ENCODE results near the gene MFAP3. TPM values are rescaled to one million over a fixed set of nuclear protein-coding genes. Genes with fewer than 3 reads are reported as not detected.

MFAP3 gene
- total RNA-seq, 3 donors from 2014 or later (not counting 1 experiment from before 2014, with no cell fraction given): 20.4 to 24.8 (median 22.7) TPM

DNA sequence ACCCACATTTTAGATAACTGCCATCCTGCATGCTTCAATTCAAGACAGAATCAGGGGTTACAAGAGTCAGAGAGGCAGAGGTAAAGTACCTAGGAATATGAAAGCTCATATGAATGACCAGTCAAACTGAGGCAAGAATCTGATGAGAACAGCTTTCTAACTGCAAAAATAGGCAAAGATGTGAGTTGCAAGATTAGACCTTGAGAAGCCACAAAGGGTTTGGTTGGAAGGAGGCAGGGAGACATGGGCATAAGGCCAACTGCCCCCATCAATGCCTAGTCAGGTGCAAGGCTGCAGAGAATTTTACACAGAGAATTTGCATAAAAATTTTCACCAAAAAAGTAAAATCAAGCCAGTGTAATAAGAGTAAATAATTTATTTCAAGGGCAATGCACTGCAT, 12.8 kb upstream of the MFAP3 start:
- intact Hi-C loops (cut with micrococcal nuclease): no loop called here
- DNase-seq: no peak
- no peak overlapping the region for H3K4me3 Mint-ChIP-seq
- no peaks in the 10 kb centered on the region for H3K27me3 Mint-ChIP-seq (ENCODE audit: low read depth in 2 of 2)
- peaks cover 2 to 3% of the 10 kb centered on the region in 2 donors for H3K4me1 Mint-ChIP-seq
- TF ChIP-seq, protein P1, sequence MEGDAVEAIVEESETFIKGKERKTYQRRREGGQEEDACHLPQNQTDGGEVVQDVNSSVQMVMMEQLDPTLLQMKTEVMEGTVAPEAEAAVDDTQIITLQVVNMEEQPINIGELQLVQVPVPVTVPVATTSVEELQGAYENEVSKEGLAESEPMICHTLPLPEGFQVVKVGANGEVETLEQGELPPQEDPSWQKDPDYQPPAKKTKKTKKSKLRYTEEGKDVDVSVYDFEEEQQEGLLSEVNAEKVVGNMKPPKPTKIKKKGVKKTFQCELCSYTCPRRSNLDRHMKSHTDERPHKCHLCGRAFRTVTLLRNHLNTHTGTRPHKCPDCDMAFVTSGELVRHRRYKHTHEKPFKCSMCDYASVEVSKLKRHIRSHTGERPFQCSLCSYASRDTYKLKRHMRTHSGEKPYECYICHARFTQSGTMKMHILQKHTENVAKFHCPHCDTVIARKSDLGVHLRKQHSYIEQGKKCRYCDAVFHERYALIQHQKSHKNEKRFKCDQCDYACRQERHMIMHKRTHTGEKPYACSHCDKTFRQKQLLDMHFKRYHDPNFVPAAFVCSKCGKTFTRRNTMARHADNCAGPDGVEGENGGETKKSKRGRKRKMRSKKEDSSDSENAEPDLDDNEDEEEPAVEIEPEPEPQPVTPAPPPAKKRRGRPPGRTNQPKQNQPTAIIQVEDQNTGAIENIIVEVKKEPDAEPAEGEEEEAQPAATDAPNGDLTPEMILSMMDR (IDR thresholded peaks at IDR 0.05): no peak
- peaks cover 30% of the 10 kb centered on the region for H3K36me3 ChIP-seq (ENCODE audit: control insufficient read depth, insufficient read depth, low read length)
- H3K36me3 Mint-ChIP-seq: peaks cover 25% of the 10 kb centered on the region
- H3K27ac ChIP-seq (ENCODE audit: low read length): no peak overlapping the region
- no peaks in the 10 kb centered on the region for H3K4me1 ChIP-seq (ENCODE audit: control insufficient read depth, insufficient read depth, low read length)
- no peaks in the 10 kb centered on the region for H3K9me3 Mint-ChIP-seq
- no peaks in the 10 kb centered on the region for H3K9me3 ChIP-seq (ENCODE audit: control insufficient read depth, insufficient read depth, low read length)
- ATAC-seq: no peak
- H3K4me3 ChIP-seq (ENCODE audit: low read length): no peak overlapping the region
- no peaks in the 10 kb centered on the region for H3K27me3 ChIP-seq (ENCODE audit: control insufficient read depth, insufficient read depth, low read length)
- H3K27ac Mint-ChIP-seq: no peak overlapping the region

DNA sequence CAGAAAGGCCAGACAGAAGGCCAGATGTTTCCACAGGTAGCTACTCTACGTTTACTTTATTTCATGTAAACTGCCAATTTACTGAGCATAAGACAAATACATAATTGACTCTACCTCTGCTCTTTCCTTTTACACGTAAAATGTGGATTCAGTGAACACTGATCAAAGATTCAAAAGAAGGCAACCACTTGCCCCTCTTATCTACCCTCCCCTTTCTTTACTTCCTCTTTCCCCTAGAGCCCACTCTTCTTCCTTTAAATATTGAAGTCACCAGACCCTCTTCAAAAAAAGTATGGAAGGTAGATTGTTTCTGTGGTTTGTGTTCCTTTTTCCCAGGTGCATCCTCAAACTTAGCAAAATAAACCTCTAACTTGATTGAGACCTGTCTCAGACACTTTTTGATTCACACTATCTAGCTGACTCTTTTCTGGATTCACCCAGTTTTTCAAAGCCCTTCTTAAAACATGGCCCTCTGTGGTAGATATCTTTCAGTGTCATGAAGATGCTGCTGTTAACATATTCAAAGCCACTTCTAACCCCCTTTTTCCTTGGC, 6.8 kb upstream of the MFAP3 start:
- intact Hi-C loops (cut with micrococcal nuclease): no loop called here
- Mint-ChIP-seq H3K27me3 (ENCODE audit: low read depth in 2 of 2) (no peaks in the 10 kb centered on the region), H3K4me1 (peaks cover 3 to 5% of the 10 kb centered on the region in 2 donors), H3K9me3 (no peaks in the 10 kb centered on the region), H3K27ac (no peak overlapping the region), H3K4me3 (no peak overlapping the region), H3K36me3 (peaks cover 29% of the 10 kb centered on the region)
- no peak overlapping the region for H3K27ac ChIP-seq (ENCODE audit: low read length)
- TF ChIP-seq, protein P1 (IDR thresholded peaks at IDR 0.05): no peak
- peaks cover 18% of the 10 kb centered on the region for H3K36me3 ChIP-seq (ENCODE audit: control insufficient read depth, insufficient read depth, low read length)
- ATAC-seq (no peak), DNase-seq (no peak)
- H3K4me1 ChIP-seq (ENCODE audit: control insufficient read depth, insufficient read depth, low read length): no peaks in the 10 kb centered on the region
- H3K4me3 ChIP-seq (ENCODE audit: low read length): no peak overlapping the region
- no peaks in the 10 kb centered on the region for H3K27me3 ChIP-seq (ENCODE audit: control insufficient read depth, insufficient read depth, low read length)
- H3K9me3 ChIP-seq (ENCODE audit: control insufficient read depth, insufficient read depth, low read length): no peaks in the 10 kb centered on the region
- 85% methylated on average over 2 of the region's 2 CpGs for WGBS (ENCODE audit: insufficient coverage)

GRCh38 chr5:154034944-154035343, 3.8 kb upstream of the MFAP3 start:
- no peaks in the 10 kb centered on the region for H3K9me3 Mint-ChIP-seq
- TF ChIP-seq, protein P1 (IDR thresholded peaks at IDR 0.05): no peak
- Histone ChIP-seq H3K4me1 (ENCODE audit: control insufficient read depth, insufficient read depth, low read length) (peaks cover 13% of the 10 kb centered on the region), H3K27me3 (ENCODE audit: control insufficient read depth, insufficient read depth, low read length) (no peaks in the 10 kb centered on the region), H3K27ac (ENCODE audit: low read length) (no peak overlapping the region), H3K4me3 (ENCODE audit: low read length) (no peak overlapping the region), H3K9me3 (ENCODE audit: control insufficient read depth, insufficient read depth, low read length) (no peaks in the 10 kb centered on the region), H3K36me3 (ENCODE audit: control insufficient read depth, insufficient read depth, low read length) (peaks cover 2% of the 10 kb centered on the region)
- H3K4me1 Mint-ChIP-seq: peaks cover 27 to 30% of the 10 kb centered on the region in 2 donors
- intact Hi-C loops (cut with micrococcal nuclease): no loop called here
- H3K36me3 Mint-ChIP-seq: peaks cover 16% of the 10 kb centered on the region
- DNase-seq (no peak), ATAC-seq (no peak)
- H3K27me3 Mint-ChIP-seq (ENCODE audit: low read depth in 2 of 2): no peaks in the 10 kb centered on the region
- H3K27ac Mint-ChIP-seq: no peak overlapping the region
- WGBS (ENCODE audit: insufficient coverage): 100% methylated on average over 3 of the region's 3 CpGs
- no peak overlapping the region for H3K4me3 Mint-ChIP-seq

GRCh38 chr5:154038261-154038706, 483 bp upstream of the MFAP3 start:
- Mint-ChIP-seq H3K4me1 (peaks cover 47 to 53% of the 10 kb centered on the region in 2 donors), H3K27me3 (ENCODE audit: low read depth in 2 of 2) (no peaks in the 10 kb centered on the region), H3K27ac (peak overlapping the region; percentile 95 to 98), H3K4me3 (peak overlapping the region; percentile 96), H3K36me3 (no peaks in the 10 kb centered on the region), H3K9me3 (no peaks in the 10 kb centered on the region)
- WGBS (ENCODE audit: insufficient coverage): under 1% methylated on average over 22 of the region's 22 CpGs
- no peaks in the 10 kb centered on the region for H3K27me3 ChIP-seq (ENCODE audit: control insufficient read depth, insufficient read depth, low read length)
- ATAC-seq (peak; percentile 41 to 52 (median 46)), DNase-seq (peak; percentile 25 to 68)
- TF ChIP-seq, protein P1 (IDR thresholded peaks at IDR 0.05): no peak
- H3K9me3 ChIP-seq (ENCODE audit: control insufficient read depth, insufficient read depth, low read length): no peaks in the 10 kb centered on the region
- peak overlapping the region; percentile 72 for H3K4me3 ChIP-seq (ENCODE audit: low read length)
- intact Hi-C loops (cut with micrococcal nuclease): no loop called here
- no peaks in the 10 kb centered on the region for H3K36me3 ChIP-seq (ENCODE audit: control insufficient read depth, insufficient read depth, low read length)
- H3K27ac ChIP-seq (ENCODE audit: low read length): peak overlapping the region; percentile 89
- H3K4me1 ChIP-seq (ENCODE audit: control insufficient read depth, insufficient read depth, low read length): peaks cover 13% of the 10 kb centered on the region
